ENCODE data around the gene MMD. TPM values are rescaled to one million over a fixed set of nuclear protein-coding genes. Genes with fewer than 3 reads are reported as not detected.

The MMD gene
- total and polyA plus RNA-seq, 2 of the 13 experiments (the other 11 are each of a cell fraction or from before 2014, with no cell fraction given): 121 to 225 TPM

DNA sequence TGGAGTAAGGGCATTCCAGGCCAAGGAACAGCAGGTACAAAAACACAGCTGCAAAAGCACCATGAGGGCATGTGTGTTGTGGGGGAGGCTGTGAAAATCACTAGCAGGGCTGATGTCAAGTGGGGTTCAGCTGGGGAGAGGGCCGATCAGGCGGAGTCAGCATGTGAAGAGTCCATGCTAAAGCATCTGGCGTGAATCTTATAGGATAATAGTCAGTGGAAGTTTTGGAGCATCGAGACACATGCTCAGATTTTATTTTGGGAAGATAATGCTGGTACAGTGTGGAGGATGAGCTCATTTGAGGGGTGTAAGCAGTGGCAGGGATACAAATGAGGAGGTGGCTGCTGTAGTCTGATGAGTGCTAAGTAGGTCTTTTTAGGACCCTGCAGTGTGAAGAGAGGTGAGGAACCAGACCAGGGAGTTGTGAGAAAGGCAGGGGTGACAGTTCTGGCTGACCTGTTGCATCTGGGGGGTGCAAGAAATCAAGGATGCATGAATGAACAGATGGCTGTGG is 30.3 kb downstream of the MMD start (continued):
- no peak for TF ChIP-seq ZFX (CRISPR knock-in tag; IDR thresholded peaks at IDR 0.05; ENCODE audit: low read depth)
- no peak for TF ChIP-seq TGIF2 (CRISPR knock-in tag; IDR thresholded peaks at IDR 0.05)
- TF ChIP-seq RBM22 (optimal IDR thresholded peaks at IDR 0.05; ENCODE audit: low read length): peak; percentile 92
- no peak for TF ChIP-seq ZNF468 (CRISPR knock-in tag; IDR thresholded peaks at IDR 0.05)
- TF ChIP-seq KLF11 (CRISPR knock-in tag; IDR thresholded peaks at IDR 0.05): no peak
- no peak for TF ChIP-seq PRMT3 (CRISPR knock-in tag; IDR thresholded peaks at IDR 0.05; ENCODE audit: borderline replicate concordance, low read depth)
- TF ChIP-seq KDM2A (CRISPR knock-in tag; IDR thresholded peaks at IDR 0.05; ENCODE audit: borderline replicate concordance, low read depth): peak; percentile 39; the same call in 1 of the 2 replicates
- peak; percentile 90; the same call in 1 of the 2 replicates for TF ChIP-seq ZC3H4 (CRISPR knock-in tag; IDR thresholded peaks at IDR 0.05; ENCODE audit: borderline replicate concordance)
- 0 out of 2 replicates have a peak, but pooled peaks have one; percentile 46 for TF ChIP-seq ZNF605 (CRISPR knock-in tag; IDR thresholded peaks at IDR 0.05)

GRCh38 chr17:55390364-55390977 is 31.2 kb downstream of the MMD start:
- Histone ChIP-seq H3K27ac (ENCODE audit: extremely low read length, insufficient read depth, low read length) (no peak overlapping the region), H3K4me3 (replicated peaks in 1 of 3; ENCODE audit: insufficient read depth in 1 of 3, low read depth in 2 of 3, low read length in 3 of 3) (no peak overlapping the region), H3K9ac (ENCODE audit: insufficient read depth, low read depth, low read length) (no peak overlapping the region), H3K9me3 (ENCODE audit: low read length) (no peaks in the 10 kb centered on the region), H3K27me3 (ENCODE audit: control insufficient read depth in 1 of 2, insufficient read depth in 2 of 2, low read length in 2 of 2) (no peaks in the 10 kb centered on the region), H2AFZ (ENCODE audit: low read length) (no peak overlapping the region), H3K4me2 (ENCODE audit: low read depth, low read length) (no peak overlapping the region), H3K4me1 (ENCODE audit: insufficient read depth, low read length) (peaks cover 54% of the 10 kb centered on the region), H3K79me2 (ENCODE audit: insufficient read depth, low read length) (no peaks in the 10 kb centered on the region), H4K20me1 (ENCODE audit: insufficient read depth, low read length) (0 out of 2 replicates have a peak, but pooled peaks cover 5% of the 10 kb centered on the region), H3K36me3 (replicated peaks in 1 of 2; ENCODE audit: control insufficient read depth in 1 of 2, insufficient read depth in 2 of 2, low read length in 2 of 2) (peaks cover 7 to 16% of the 10 kb centered on the region in 2 experiments)
- DNase-seq (ENCODE audit: low spot score): no peak
- no peak for FAIRE-seq
- no peak for ATAC-seq
- ChIA-PET POLR2A (interaction anchor here (1.3 to 3.8 kb wide), 3 partner anchors 17 to 56 kb away, joined by 5 to 9 read pairs (median 5); no protein-coding TSS in a partner anchor), CTCF (ENCODE audit: low intra/inter-chr PET ratio, low total read pairs) (no interaction called here)
- in situ Hi-C loops (cut with HindIII; ENCODE audit: extremely low pct_ligation_motif_present, low pct_unique_long_range_greater_than_20kb) (loop anchor here (25.0 kb wide), 1 partner anchor 372 kb away; the partner anchor contains the start of gene PCTP), intact Hi-C loops (cut with micrococcal nuclease; ENCODE audit: unreplicated experiment) (loop anchor here (10.0 kb wide), 1 partner anchor 364 kb away; the partner anchor contains the start of gene PCTP)
- BruUV-seq (replicated peaks): no TSS peak
- WGBS (ENCODE audit: low lambda C conversion rate): 94% methylated on average over 3 of the region's 3 CpGs
- no peak for TF ChIP-seq PREB (CRISPR knock-in tag; IDR thresholded peaks at IDR 0.05)
- no peak for TF ChIP-seq HHEX (CRISPR knock-in tag; IDR thresholded peaks at IDR 0.05)
- TF ChIP-seq JUNB (CRISPR knock-in tag; IDR thresholded peaks at IDR 0.05; ENCODE audit: borderline replicate concordance): no peak
- TF ChIP-seq RAD51 (IDR thresholded peaks at IDR 0.05; ENCODE audit: borderline replicate concordance): no peak
- no peak for TF ChIP-seq ZNF737 (CRISPR knock-in tag; IDR thresholded peaks at IDR 0.05; ENCODE audit: borderline replicate concordance)
- TF ChIP-seq AHR (CRISPR knock-in tag; IDR thresholded peaks at IDR 0.05): no peak
- no peak for TF ChIP-seq RFXAP (CRISPR knock-in tag; IDR thresholded peaks at IDR 0.05; ENCODE audit: borderline replicate concordance)
- TF ChIP-seq NFKBIZ (CRISPR knock-in tag; IDR thresholded peaks at IDR 0.05): no peak
- TF ChIP-seq ZNF709 (CRISPR knock-in tag; IDR thresholded peaks at IDR 0.05): 0 out of 2 replicates have a peak, but pooled peaks have one; percentile 23
- TF ChIP-seq HDAC6 (IDR thresholded peaks at IDR 0.05; ENCODE audit: low read depth, low read length): no peak
- no peak for TF ChIP-seq ZEB1 (IDR thresholded peaks at IDR 0.05; ENCODE audit: insufficient replicate concordance, low read depth)
- peak; percentile 46; the same call in 1 of the 2 replicates for TF ChIP-seq CEBPB (IDR thresholded peaks at IDR 0.05; ENCODE audit: borderline replicate concordance, low read depth, low read length)
- peak; percentile 2 for TF ChIP-seq CCAR2 (optimal IDR thresholded peaks at IDR 0.05; ENCODE audit: low read depth, low read length)
